ENCODE measurements around the gene DNAJC1.

DNA sequence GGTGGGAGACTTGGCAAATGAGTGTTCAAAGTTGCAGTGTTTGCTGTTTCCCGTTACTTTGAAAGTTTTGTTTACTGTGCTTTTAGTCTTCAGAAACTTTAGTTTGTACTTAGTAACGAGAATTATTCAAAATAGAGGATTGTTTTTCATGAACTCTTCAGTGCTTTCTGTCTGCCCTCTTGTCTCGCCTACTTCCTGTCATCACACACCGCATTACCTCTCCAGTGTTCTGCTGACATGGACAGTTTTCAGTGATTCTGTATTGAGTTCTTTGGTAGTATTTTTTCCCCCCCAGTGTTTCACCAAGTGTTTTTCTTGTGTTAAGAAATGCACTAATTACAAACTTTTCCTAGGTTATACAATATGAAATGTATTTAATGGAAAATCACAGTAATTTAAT, 262.5 kb downstream of the DNAJC1 start:
- TF ChIP-seq CTCF (conservative IDR thresholded peaks at IDR 0.05) (no peak), EZH2 (IDR thresholded peaks at IDR 0.05; ENCODE audit: low read depth) (no peak)
